Skeletal muscle satellite cell (primary cell): Measurements from ENCODE around the gene XYLT1.

ENCODE experiments used
- H3K27me3 ChIP-seq: 2 replicates; pipeline ENCODE4 v1.7.0; 2013; ENCODE audit warnings: low read length; ENCODE audit not compliant: control insufficient read depth, insufficient read depth
- H3K36me3 ChIP-seq: 2 replicates; pipeline ENCODE4 v1.7.0; 2013; ENCODE audit warnings: mild to moderate bottlenecking, control low read depth, low read length; ENCODE audit not compliant: insufficient read depth
- H3K4me1 ChIP-seq: 2 replicates; pipeline ENCODE4 v1.7.0; 2013; ENCODE audit warnings: low read length; ENCODE audit not compliant: control insufficient read depth, insufficient read depth
- H3K4me2 ChIP-seq: 2 replicates; pipeline ENCODE4 v1.7.0; 2013; ENCODE audit warnings: mild to moderate bottlenecking, low read length
- H3K4me3 ChIP-seq: 2 replicates; pipeline ENCODE4 v1.7.0; 2013; ENCODE audit warnings: low read length
- H3K9ac ChIP-seq: 2 replicates; pipeline ENCODE4 v1.7.0; 2013; ENCODE audit warnings: mild to moderate bottlenecking, low read depth, low read length, moderate library complexity
- H3K9me3 ChIP-seq: replicated peaks from 2 replicates; pipeline ENCODE4 v1.7.0; 2013; ENCODE audit warnings: mild to moderate bottlenecking, control low read depth, low read length

The XYLT1 gene

DNA sequence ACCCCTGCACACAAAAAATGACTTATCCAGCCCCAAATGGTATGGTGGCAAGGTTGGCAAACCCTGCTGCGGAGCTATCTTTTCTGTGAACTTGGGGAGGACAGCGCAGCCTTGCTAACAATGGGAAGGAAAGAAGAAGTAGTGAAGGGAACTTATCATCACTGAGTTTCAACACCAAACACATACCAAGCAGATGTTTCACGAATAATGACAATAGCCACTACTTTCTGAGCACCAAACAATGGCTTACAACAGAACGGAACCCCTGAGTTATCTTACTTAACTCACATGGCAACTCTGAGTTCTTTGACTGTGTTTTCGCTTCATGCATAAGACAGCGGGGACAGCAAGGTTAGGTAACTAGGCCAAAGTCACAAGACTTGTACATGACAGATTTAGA is 148.9 kb downstream of the XYLT1 start:
- Histone ChIP-seq H3K4me1 (peaks cover 25% of the 10 kb centered on the region), H3K27me3 (no peaks in the 10 kb centered on the region), H3K36me3 (no peaks in the 10 kb centered on the region), H3K9me3 (no peaks in the 10 kb centered on the region), H3K4me2 (no peak overlapping the region), H3K4me3 (no peak overlapping the region), H3K9ac (no peak overlapping the region)

DNA sequence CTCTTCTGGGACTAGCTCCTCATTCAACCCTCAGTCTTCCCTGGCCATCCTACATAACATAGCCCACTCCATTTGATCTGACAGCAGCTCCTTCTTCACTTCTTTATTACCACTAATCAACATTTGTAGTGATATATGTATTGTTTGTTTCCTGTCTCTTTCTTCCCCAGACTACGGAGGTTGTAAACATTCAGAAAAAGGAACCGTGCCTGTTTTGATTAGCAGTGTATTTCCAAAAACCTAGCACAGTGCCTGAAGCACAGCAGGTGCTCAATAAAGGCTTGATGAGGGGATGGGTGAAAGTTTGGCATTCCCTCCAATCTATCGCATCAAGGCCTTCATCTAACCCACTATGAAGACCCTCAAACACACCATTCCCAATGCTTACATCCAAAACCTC is 150.8 kb downstream of the XYLT1 start:
- H3K27me3 ChIP-seq: no peaks in the 10 kb centered on the region
- no peak overlapping the region for H3K9ac ChIP-seq
- no peaks in the 10 kb centered on the region for H3K9me3 ChIP-seq
- H3K4me3 ChIP-seq: no peak overlapping the region
- H3K4me2 ChIP-seq: no peak overlapping the region
- no peaks in the 10 kb centered on the region for H3K36me3 ChIP-seq
- peaks cover 25% of the 10 kb centered on the region for H3K4me1 ChIP-seq

DNA sequence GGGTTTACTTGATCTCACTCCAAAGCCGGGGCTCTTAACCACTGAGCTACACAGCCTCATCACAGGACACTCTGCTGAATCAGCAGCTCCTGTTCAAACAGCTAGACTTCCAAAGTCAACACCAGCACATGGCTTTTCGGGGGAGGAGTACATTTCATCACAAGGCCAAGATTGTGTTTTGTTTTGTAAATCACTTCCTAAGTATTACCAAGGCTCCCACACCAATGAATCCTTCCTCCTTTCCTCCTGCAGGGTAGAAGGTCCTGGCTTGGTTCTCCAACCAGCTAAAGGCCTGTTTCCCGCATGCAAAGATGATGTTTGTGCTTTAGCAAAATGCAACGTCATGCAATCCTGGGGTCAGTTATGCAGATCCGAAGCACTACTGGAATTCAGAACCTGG is 152.5 kb downstream of the XYLT1 start:
- H3K27me3 ChIP-seq: no peaks in the 10 kb centered on the region
- H3K36me3 ChIP-seq: no peaks in the 10 kb centered on the region
- no peaks in the 10 kb centered on the region for H3K9me3 ChIP-seq
- H3K4me1 ChIP-seq: peaks cover 34% of the 10 kb centered on the region
- H3K4me3 ChIP-seq: no peak overlapping the region
- H3K9ac ChIP-seq: no peak overlapping the region
- no peak overlapping the region for H3K4me2 ChIP-seq

DNA sequence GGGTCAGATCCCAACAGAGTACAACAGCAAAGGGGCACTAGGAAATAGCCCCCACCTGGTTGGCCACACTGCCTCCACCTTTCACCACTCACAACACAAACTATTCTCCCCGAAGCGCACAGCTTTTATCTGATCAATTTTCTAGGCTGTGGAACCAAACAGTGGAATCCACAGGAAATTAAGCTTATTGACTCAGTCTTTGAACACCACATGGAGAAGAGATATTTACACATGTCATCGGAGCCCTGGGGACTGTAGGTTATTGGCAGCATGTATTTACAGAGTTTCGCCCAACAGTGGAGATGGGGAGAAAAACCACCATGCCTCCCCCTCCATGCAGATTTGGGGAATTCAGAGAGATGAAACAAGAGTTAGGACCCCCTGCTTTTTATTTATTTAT is 154.8 kb downstream of the XYLT1 start:
- Histone ChIP-seq H3K27me3 (no peaks in the 10 kb centered on the region), H3K4me1 (peaks cover 42% of the 10 kb centered on the region), H3K9me3 (no peaks in the 10 kb centered on the region), H3K4me3 (no peak overlapping the region), H3K36me3 (no peaks in the 10 kb centered on the region), H3K4me2 (no peak overlapping the region), H3K9ac (no peak overlapping the region)

DNA sequence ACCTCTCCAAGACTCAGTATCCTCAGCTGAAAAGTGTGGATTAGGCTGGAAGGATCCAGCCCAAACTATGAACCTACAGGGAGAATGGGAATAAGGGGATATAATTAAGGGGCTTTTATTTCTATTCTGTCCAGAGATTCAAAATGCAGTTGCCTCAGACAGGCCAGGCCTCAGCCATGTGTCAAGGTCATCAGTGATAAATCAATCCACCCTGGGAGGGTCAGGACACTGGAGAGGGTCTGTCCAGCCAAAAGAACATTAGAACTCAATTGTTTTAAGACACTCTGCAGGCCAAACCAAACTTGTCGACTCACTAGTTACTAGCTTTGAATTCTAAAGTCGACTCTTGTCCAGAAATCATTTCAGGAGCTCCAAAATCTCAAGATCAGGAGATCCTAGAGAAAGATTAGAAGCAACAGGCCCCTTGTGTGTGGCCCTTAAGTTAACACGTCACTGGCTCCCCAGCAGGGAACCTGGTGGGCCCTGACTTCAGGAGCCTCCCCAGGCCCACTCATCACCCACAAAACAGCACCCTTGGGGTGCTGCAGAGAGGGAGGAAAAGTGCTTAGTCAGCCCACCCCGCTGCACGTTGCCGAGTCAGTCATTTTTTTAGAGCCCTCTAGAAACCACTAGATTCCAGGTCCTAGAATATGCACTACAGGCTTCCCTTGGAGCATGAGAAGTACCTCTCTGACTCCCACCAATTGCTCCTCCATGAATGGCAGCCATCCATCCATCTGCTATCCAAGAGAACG is 156.8 kb downstream of the XYLT1 start:
- Histone ChIP-seq H3K36me3 (no peaks in the 10 kb centered on the region), H3K4me1 (peaks cover 31% of the 10 kb centered on the region), H3K4me3 (no peak overlapping the region)

DNA sequence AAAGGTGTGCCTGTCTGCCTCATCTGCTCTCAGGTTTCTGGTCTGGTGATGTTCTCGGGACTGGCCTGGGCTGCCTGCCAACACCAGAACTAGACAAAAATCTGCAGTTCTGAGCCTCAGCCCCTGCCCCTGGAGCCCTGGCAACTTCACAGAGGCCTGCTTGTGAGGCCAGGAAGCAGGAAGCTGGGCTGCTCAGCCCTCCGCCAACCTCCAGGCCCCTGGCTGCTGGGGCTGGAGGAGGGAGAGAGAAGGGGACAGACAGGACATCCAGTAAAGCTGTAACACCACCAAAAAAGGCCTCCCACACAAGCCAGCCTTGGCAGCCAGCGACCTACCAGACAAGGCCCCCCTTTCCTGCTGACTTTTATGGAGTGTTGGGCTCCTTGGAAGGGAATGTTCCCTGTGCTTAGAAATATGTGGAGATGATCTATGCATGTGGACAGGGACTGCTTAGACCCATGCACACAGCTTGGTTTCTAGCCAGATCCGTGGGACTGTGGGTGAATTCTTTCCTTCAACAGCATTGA is 157.6 kb downstream of the XYLT1 start:
- H3K27me3 ChIP-seq: no peaks in the 10 kb centered on the region
- peaks cover 22% of the 10 kb centered on the region for H3K4me1 ChIP-seq
- H3K9me3 ChIP-seq: no peaks in the 10 kb centered on the region
- no peak overlapping the region for H3K4me3 ChIP-seq
- H3K9ac ChIP-seq: no peak overlapping the region
- no peaks in the 10 kb centered on the region for H3K36me3 ChIP-seq
- H3K4me2 ChIP-seq: no peak overlapping the region

More for the DNA sequence above, 156.8 kb downstream of the XYLT1 start:
- Histone ChIP-seq H3K9me3 (no peaks in the 10 kb centered on the region), H3K4me2 (no peak overlapping the region), H3K9ac (no peak overlapping the region), H3K27me3 (no peaks in the 10 kb centered on the region)

DNA sequence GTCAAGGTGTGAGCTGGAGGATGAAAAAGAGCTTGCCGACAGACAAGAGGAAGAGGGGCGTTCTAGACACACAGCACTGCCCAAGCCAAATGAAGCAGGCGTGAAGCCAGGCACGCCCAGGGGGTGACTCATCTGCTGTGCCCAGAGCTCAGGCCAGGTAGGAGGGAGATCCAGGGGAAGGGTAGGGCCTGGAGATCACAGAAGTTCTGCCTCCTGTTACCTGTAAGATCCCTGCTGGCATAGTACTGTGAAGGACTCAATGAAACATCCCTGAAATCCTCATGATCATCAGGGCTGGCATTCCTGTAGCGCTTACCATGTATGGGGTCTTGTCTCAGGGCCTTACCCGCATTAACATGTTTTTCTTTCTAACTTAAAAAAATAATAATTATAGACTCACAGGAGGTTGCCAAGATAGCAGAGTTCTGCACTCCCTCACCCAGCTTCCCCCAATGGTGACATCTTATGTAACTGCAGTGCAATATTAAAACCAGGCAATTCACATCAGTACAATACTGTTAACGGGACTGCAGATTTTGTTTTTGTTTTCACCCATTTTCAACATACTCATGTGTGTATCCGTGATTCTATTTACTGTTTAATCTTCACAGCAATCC is 158.6 kb downstream of the XYLT1 start:
- Histone ChIP-seq H3K4me1 (peaks cover 19% of the 10 kb centered on the region), H3K9ac (no peak overlapping the region), H3K4me3 (no peak overlapping the region), H3K4me2 (no peak overlapping the region), H3K36me3 (no peaks in the 10 kb centered on the region), H3K27me3 (no peaks in the 10 kb centered on the region), H3K9me3 (no peaks in the 10 kb centered on the region)

DNA sequence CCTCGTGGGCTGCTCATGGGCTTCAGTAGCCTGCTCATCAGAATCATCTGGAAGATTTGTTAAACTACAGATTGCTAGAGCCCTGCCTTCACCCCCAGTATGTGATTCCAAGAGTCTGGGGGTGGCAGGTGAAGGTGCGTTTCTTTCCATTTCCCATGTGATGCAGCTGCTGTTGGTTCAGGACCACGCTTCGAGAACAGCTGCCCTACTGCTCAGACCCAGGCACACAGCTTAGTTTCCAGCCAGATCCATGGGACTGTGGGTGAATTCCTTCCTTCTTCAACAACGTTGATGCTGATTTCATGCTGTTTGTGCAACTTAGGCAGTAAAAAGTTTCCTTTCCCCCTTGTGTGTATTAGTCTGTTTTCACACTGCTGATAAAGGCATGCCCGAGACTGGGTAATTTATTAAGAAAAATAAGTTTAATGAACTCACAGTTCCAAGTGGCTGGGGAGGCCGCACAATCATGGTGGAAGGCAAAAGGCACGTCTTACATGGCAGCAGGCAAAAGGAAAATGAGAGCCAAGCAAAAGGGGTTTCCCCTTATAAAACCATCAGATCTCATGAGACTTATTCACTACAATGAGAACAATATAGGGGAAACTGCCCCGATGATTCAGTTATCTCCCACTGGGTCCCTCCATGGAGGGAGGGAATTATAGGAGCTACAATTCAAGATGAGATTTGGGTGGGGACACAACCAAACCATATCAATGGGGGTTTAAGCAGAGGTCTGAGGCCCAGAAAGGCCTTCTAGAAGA is 159.2 kb downstream of the XYLT1 start:
- Histone ChIP-seq H3K4me1 (peaks cover 19% of the 10 kb centered on the region), H3K9me3 (no peaks in the 10 kb centered on the region), H3K27me3 (no peaks in the 10 kb centered on the region), H3K4me2 (no peak overlapping the region), H3K9ac (no peak overlapping the region), H3K36me3 (no peaks in the 10 kb centered on the region), H3K4me3 (no peak overlapping the region)

DNA sequence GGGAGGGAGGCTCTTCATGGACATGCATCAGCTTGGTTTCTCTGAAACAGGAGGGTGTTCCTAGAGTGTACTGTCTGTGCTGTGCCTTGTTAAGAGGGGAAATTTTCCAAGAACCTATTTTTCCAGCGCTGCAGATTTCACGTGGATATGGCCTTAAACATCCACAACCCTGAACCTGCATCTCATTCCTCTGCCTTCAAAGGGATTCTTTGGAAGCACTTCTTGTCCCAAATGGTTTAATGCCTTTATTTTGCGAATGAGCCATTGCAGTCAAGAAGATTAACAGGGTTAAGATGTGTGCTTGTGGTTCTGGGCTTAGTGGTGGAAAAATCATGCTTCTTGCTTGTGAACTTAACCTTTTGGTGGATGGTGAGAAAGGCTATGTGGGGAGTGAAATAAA is 161.2 kb downstream of the XYLT1 start:
- Histone ChIP-seq H3K4me3 (no peak overlapping the region), H3K9ac (no peak overlapping the region)

DNA sequence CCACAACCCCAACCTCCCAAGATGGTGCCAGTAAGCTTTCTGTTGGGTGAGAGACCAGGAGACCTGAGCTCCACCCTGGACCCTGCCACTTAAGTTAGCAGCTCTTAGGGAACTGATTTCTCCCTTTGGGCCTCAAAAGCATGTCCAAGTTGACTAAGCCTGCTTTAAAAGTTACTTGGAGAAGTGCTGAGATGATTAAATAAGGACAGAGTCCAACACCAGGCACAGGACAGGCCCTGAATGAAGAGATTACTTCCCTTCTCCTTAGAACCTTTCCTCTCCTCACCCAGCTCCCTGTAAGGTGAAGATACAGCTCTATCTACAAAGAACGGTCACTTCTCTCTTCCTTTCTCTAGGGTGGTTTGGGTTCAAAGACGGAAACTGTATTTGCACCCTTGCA is 162.6 kb downstream of the XYLT1 start:
- peaks cover 9% of the 10 kb centered on the region for H3K4me1 ChIP-seq
- H3K36me3 ChIP-seq: no peaks in the 10 kb centered on the region
- H3K4me2 ChIP-seq: no peak overlapping the region
- no peak overlapping the region for H3K9ac ChIP-seq
- no peaks in the 10 kb centered on the region for H3K9me3 ChIP-seq
- H3K4me3 ChIP-seq: no peak overlapping the region
- H3K27me3 ChIP-seq: no peaks in the 10 kb centered on the region

More for the DNA sequence above, 161.2 kb downstream of the XYLT1 start:
- Histone ChIP-seq H3K4me2 (no peak overlapping the region), H3K27me3 (no peaks in the 10 kb centered on the region), H3K36me3 (no peaks in the 10 kb centered on the region), H3K9me3 (no peaks in the 10 kb centered on the region), H3K4me1 (peaks cover 19% of the 10 kb centered on the region)

DNA sequence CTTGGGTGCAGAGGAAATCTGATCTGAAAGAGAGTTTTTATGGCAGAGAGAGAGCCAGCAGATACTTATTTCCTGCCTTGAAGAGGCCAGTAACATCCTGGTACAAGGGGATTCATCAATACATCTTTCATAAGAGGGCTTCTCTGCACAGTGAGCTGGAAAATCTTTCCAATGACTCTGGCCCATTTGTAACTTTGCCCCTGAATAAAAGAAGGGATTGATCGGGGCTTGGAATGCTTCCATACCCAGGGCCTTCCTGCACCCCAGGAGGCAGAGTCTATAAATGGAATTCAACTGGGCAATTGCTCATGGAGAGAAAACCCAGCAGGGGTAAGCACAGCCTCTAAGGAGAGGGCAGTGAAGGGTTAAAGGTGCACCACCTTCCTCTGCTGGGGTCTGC is 163.3 kb downstream of the XYLT1 start:
- H3K27me3 ChIP-seq: no peaks in the 10 kb centered on the region
- no peaks in the 10 kb centered on the region for H3K36me3 ChIP-seq
- no peak overlapping the region for H3K9ac ChIP-seq
- H3K4me2 ChIP-seq: no peak overlapping the region
- H3K9me3 ChIP-seq: no peaks in the 10 kb centered on the region
- H3K4me3 ChIP-seq: no peak overlapping the region
- peaks cover 10% of the 10 kb centered on the region for H3K4me1 ChIP-seq
